HCT116 (cell line): ENCODE measurements around the gene DRAXIN. TPM values are rescaled to one million over a fixed set of nuclear protein-coding genes. Genes with fewer than 3 reads are reported as not detected.

Source experiments
- ATAC-seq: fragments of 200-7000 bp; cut with Tn5 transposase; 2 replicates; pipeline ENCODE4 v1.9.1; 2020; ENCODE audit warnings: mild to moderate bottlenecking, moderate library complexity
- BruUV-seq: library from RNA; stranded (reverse); fragments of 400-500 nt; replicated peaks from 2 replicates; lab custom pipeline; 2021; lab: Mats Ljungman, UMichigan
- CTCF ChIA-PET: fragments of 300-600 bp; sonication (Branson Sonifier 250); formaldehyde crosslinking; loops from one replicate; lab custom pipeline; 2021; ENCODE audit warnings: antibody characterized with exemption; lab: Charles Lee
- POLR2A ChIA-PET: fragments of 300-600, 350-600 bp; sonication (Branson Sonifier 250); formaldehyde crosslinking; loops from one replicate; lab custom pipeline; 2021; ENCODE audit warnings: antibody characterized with exemption; lab: Charles Lee
- RAD21 ChIA-PET, 2 experiments: fragments of 300-600 bp; sonication (Branson Sonifier 250); formaldehyde crosslinking; loops; one replicate each; lab custom pipeline; 2023; ENCODE audit warnings: low total read pairs in 2 of 2; ENCODE audit not compliant: uncharacterized antibody in 2 of 2, unreplicated experiment in 2 of 2, low non-redundant PET in 1 of 2; lab: Charles Lee
- DNase-seq: peaks from one replicate; pipeline ENCODE4 v3.0.0-alpha.2; 2010; ENCODE audit warnings: low read depth, low spot score
- H2AFZ ChIP-seq: fragments of 200-600 bp; shearing (Covaris generic), sonication (generic); 2 replicates; pipeline ENCODE4 v1.6.1; 2017; ENCODE audit warnings: low read depth, mixed run types, mixed read lengths, antibody characterized with exemption, low read length; ENCODE audit not compliant: poor library complexity, severe bottlenecking
- H3K27ac ChIP-seq: 2 replicates; pipeline ENCODE4 v1.5.1; 2012; ENCODE audit warnings: low read depth, low read length
- H3K27me3 ChIP-seq: fragments of 200-600 bp; sonication (generic); 2 replicates; pipeline ENCODE4 v1.6.1; 2016; ENCODE audit warnings: mixed run types, low read length, mixed read lengths; ENCODE audit not compliant: insufficient read depth
- H3K36me3 ChIP-seq, 2 experiments: fragments of 200-500 bp in 1 of 2; fragments of 200-600 bp in 1 of 2; sonication (Bioruptor generic) in 1 of 2; sonication (generic) in 1 of 2; 2 replicates each; pipeline versions ENCODE4 v1.5.1 to v1.6.1; 2014 to 2016; ENCODE audit warnings: low read length in 2 of 2, inconsistent platforms in 1 of 2, mixed read lengths in 1 of 2, mixed run types in 1 of 2; ENCODE audit not compliant: insufficient read depth in 2 of 2, control insufficient read depth in 1 of 2
- H3K4me1 ChIP-seq, 2 experiments: fragments of 200-600 bp in 1 of 2; sonication (generic) in 1 of 2; 2 replicates each; pipeline versions ENCODE4 v1.5.1 to v1.6.1; 2012 to 2017; ENCODE audit warnings: low read length in 2 of 2, inconsistent platforms in 1 of 2, mild to moderate bottlenecking in 1 of 2, mixed read lengths in 1 of 2, mixed run types in 1 of 2, moderate library complexity in 1 of 2; ENCODE audit not compliant: insufficient read depth in 2 of 2, control insufficient read depth in 1 of 2
- H3K4me2 ChIP-seq: fragments of 200-600 bp; sonication (generic); 2 replicates; pipeline ENCODE4 v1.6.1; 2017; ENCODE audit warnings: mixed run types, low read length, mixed read lengths
- H3K4me3 ChIP-seq, 2 experiments: fragments of 200-600 bp in 1 of 2; sonication (generic) in 1 of 2; replicated peaks in 1 of 2; 2 replicates each; pipeline ENCODE4 v1.5.1; 2011 to 2016; ENCODE audit warnings: low read length in 2 of 2, control low read depth in 1 of 2, low read depth in 1 of 2, mild to moderate bottlenecking in 1 of 2, mixed read lengths in 1 of 2, mixed run types in 1 of 2
- H3K79me2 ChIP-seq: fragments of 200-600 bp; sonication (generic); 2 replicates; pipeline ENCODE4 v1.6.1; 2017; ENCODE audit warnings: mild to moderate bottlenecking, mixed run types, low read length, moderate library complexity, mixed read lengths; ENCODE audit not compliant: insufficient read depth
- H3K9ac ChIP-seq: fragments of 200-600 bp; sonication (generic); 2 replicates; pipeline ENCODE4 v1.6.1; 2016; ENCODE audit warnings: low read length, mixed read lengths
- H3K9me2 ChIP-seq: fragments of 200-600 bp; sonication (generic), shearing (Covaris generic); 2 replicates; pipeline ENCODE4 v1.6.1; 2017; ENCODE audit warnings: mixed run types, mild to moderate bottlenecking, moderate library complexity; ENCODE audit not compliant: insufficient read depth
- H3K9me3 ChIP-seq, 2 experiments: fragments of 200-500 bp in 1 of 2; fragments of 200-600 bp in 1 of 2; sonication (Bioruptor generic) in 1 of 2; sonication (generic) in 1 of 2; 2 replicates each; pipeline ENCODE4 v1.6.1; 2014 to 2017; ENCODE audit warnings: low read length in 2 of 2, mixed read lengths in 2 of 2, inconsistent platforms in 1 of 2, low read depth in 1 of 2, mild to moderate bottlenecking in 1 of 2, mixed run types in 1 of 2, moderate library complexity in 1 of 2; ENCODE audit not compliant: control insufficient read depth in 1 of 2, insufficient read depth in 1 of 2
- H4K20me1 ChIP-seq: fragments of 200-600 bp; sonication (generic), shearing (Covaris generic); 2 replicates; pipeline ENCODE4 v1.6.1; 2017; ENCODE audit warnings: mixed run types, mild to moderate bottlenecking, moderate library complexity; ENCODE audit not compliant: insufficient read depth
- EGR1 ChIP-seq: IDR thresholded peaks from 2 replicates; pipeline ENCODE4 v1.6.1; 2012; ENCODE audit warnings: low read depth
- EZH2 ChIP-seq: fragments of 200-600 bp; sonication (generic); IDR thresholded peaks from 2 replicates; pipeline ENCODE4 v1.6.1; 2017; ENCODE audit warnings: antibody characterized with exemption, mixed run types
- EZH2phosphoT487 ChIP-seq: fragments of 200-600 bp; IDR thresholded peaks from 2 replicates; pipeline ENCODE4 v1.6.1; 2018; ENCODE audit warnings: antibody characterized with exemption, borderline replicate concordance
- FOSL1 ChIP-seq: IDR thresholded peaks from 2 replicates; pipeline ENCODE4 v1.6.1; 2012; ENCODE audit warnings: low read depth
- JUND ChIP-seq: IDR thresholded peaks from 2 replicates; pipeline ENCODE4 v1.6.1; 2012
- MAX ChIP-seq: IDR thresholded peaks from 2 replicates; pipeline ENCODE4 v1.6.1; 2012
- RAD21 ChIP-seq: IDR thresholded peaks from 2 replicates; pipeline ENCODE4 v1.6.1; 2012; ENCODE audit warnings: low read depth, mild to moderate bottlenecking
- REST ChIP-seq: IDR thresholded peaks from 2 replicates; pipeline ENCODE4 v1.6.1; 2012; ENCODE audit warnings: low read depth
- SP1 ChIP-seq: IDR thresholded peaks from 2 replicates; pipeline ENCODE4 v1.6.1; 2012; ENCODE audit warnings: low read depth
- SRF ChIP-seq: IDR thresholded peaks from 2 replicates; pipeline ENCODE4 v1.6.1; 2012; ENCODE audit warnings: low read depth
- YY1 ChIP-seq: IDR thresholded peaks from 2 replicates; pipeline ENCODE4 v1.6.1; 2011; ENCODE audit warnings: low read length, low read depth, moderate library complexity, mild to moderate bottlenecking; ENCODE audit not compliant: insufficient replicate concordance; ENCODE audit errors: extremely low read depth
- ZFX ChIP-seq: fragments of 450-650 bp; IDR thresholded peaks from 2 replicates; pipeline ENCODE4 v1.6.1; 2017
- intact Hi-C: fragments of 100-400 bp; cut with micrococcal nuclease; formaldehyde crosslinking; loops from 2 replicates; pipeline ENCODE4 v1.10.0; 2022
- total RNA-seq: library from RNA; stranded (reverse); gene quantifications from one replicate; pipeline ENCODE4 v1.2.1, GENCODE V29; 2021; ENCODE audit not compliant: unreplicated experiment

The DRAXIN gene
- total RNA-seq, 1 experiment from 2014 or later, result 0.47 TPM

GRCh38 chr1:11673089-11673769 is 18.3 kb upstream of the DRAXIN start:
- peaks cover 23% of the 10 kb centered on the region in 2 experiments; a peak in 3 of 4 replicates for H3K36me3 ChIP-seq
- H3K4me2 ChIP-seq, result no peak overlapping the region
- H3K79me2 ChIP-seq, result 0 out of 2 replicates have a peak, but pooled peaks cover 3% of the 10 kb centered on the region
- H3K9me3 ChIP-seq, result no peaks in the 10 kb centered on the region
- H3K9me2 ChIP-seq, result no peaks in the 10 kb centered on the region
- no peak overlapping the region for H2AFZ ChIP-seq
- ChIA-PET CTCF (no interaction called here), RAD21 (no interaction called here), POLR2A (interaction anchor here (1.3 kb wide), 1 partner anchor 10 kb away, joined by 3 read pairs; no protein-coding TSS in a partner anchor)
- BruUV-seq, result no TSS peak
- intact Hi-C loops, result no loop called here
- ATAC-seq (no peak; the same call in 1 of the 2 replicates), DNase-seq (no peak)
- no peaks in the 10 kb centered on the region for H4K20me1 ChIP-seq
- H3K4me1 ChIP-seq, result no peaks in the 10 kb centered on the region
- H3K27ac ChIP-seq, result no peak overlapping the region
- TF ChIP-seq SP1 (no peak), EGR1 (no peak), ZFX (no peak), YY1 (no peak), EZH2 (no peak), MAX (no peak), JUND (no peak), RAD21 (no peak), SRF (no peak), REST (no peak), EZH2phosphoT487 (no peak), FOSL1 (no peak)
- no peaks in the 10 kb centered on the region for H3K27me3 ChIP-seq
- no peak overlapping the region for H3K9ac ChIP-seq
- H3K4me3 ChIP-seq, result no peak overlapping the region
